Transverse colon (tissue), 4 donors: Measurements from ENCODE around the gene CA12.

Experiments used
- CTCF ChIP-seq, 5 experiments: fragments of 200-600 bp in 3 of 5; fragments of 450-650 bp in 2 of 5; sonication (generic) in 3 of 5; IDR thresholded peaks; 1 replicate in 2 of 5; 2 replicates in 3 of 5; pipeline ENCODE4 v1.5.1; 2016 to 2017; ENCODE audit warnings: antibody characterized with exemption in 5 of 5, inconsistent platforms in 3 of 5, mild to moderate bottlenecking in 2 of 5, moderate library complexity in 1 of 5
- POLR2AphosphoS5 ChIP-seq, 3 donors: sonication (generic); formaldehyde crosslinking; IDR thresholded peaks; one replicate each; pipeline ENCODE4 v1.6.1; 2016; ENCODE audit warnings: antibody characterized with exemption in 3 of 3

- TF ChIP-seq POLR2AphosphoS5 (IDR thresholded peaks at IDR 0.05) (peak in 2 of 3 donors; percentile 14 to 59), CTCF (IDR thresholded peaks at IDR 0.05) (no peak)
Observed at GRCh38 chr15:63362196-63362595, 19.4 kb downstream of the CA12 start.
